OCI-LY3 (cell line): ENCODE measurements around the gene ACSS1.

Experiments
- H2AFZ ChIP-seq: fragments of 200-600, 300-600 bp; shearing (Covaris generic); 2 replicates; pipeline ENCODE4 v1.6.0; 2014; ENCODE audit warnings: antibody characterized with exemption, low read depth, low read length
- H3K27ac ChIP-seq: fragments of 200-600, 300-600 bp; sonication (generic); 2 replicates; pipeline ENCODE4 v1.5.1; 2014; ENCODE audit warnings: mild to moderate bottlenecking, low read length, moderate library complexity, mixed read lengths
- H3K27me3 ChIP-seq: fragments of 200-600, 300-600 bp; sonication (generic); 2 replicates; pipeline ENCODE4 v1.6.1; 2014; ENCODE audit warnings: low read depth, low read length, mixed read lengths
- H3K36me3 ChIP-seq: fragments of 200-600, 300-600 bp; sonication (generic); replicated peaks from 2 replicates; pipeline ENCODE3; 2014; ENCODE audit warnings: low read depth, low read length, mixed read lengths
- H3K4me1 ChIP-seq: fragments of 300-600, 200-600 bp; sonication (generic); 2 replicates; pipeline ENCODE4 v1.6.1; 2014; ENCODE audit warnings: low read length, mixed read lengths
- H3K4me2 ChIP-seq: fragments of 200-600, 300-600 bp; sonication (generic); 2 replicates; pipeline ENCODE4 v1.6.1; 2014; ENCODE audit warnings: low read length, mixed read lengths
- H3K4me3 ChIP-seq: fragments of 300-600, 200-600 bp; sonication (generic); 2 replicates; pipeline ENCODE4 v1.5.1; 2014; ENCODE audit warnings: antibody characterized with exemption, mild to moderate bottlenecking, low read length, moderate library complexity
- H3K79me2 ChIP-seq: fragments of 300-600, 200-600 bp; shearing (Covaris generic); 2 replicates; pipeline ENCODE4 v1.6.1; 2014; ENCODE audit warnings: mild to moderate bottlenecking, low read length, mixed read lengths
- H3K9ac ChIP-seq: fragments of 300-600, 200-600 bp; shearing (Covaris generic); 2 replicates; pipeline ENCODE4 v1.6.0; 2014; ENCODE audit warnings: mild to moderate bottlenecking, low read length, moderate library complexity
- H3K9me3 ChIP-seq: fragments of 200-600, 300-600 bp; shearing (Covaris generic); 2 replicates; pipeline ENCODE4 v1.6.1; 2014; ENCODE audit warnings: low read length, mixed read lengths; ENCODE audit not compliant: insufficient read depth
- H4K20me1 ChIP-seq: fragments of 200-600, 300-600 bp; sonication (generic); 2 replicates; pipeline ENCODE4 v1.6.1; 2016; ENCODE audit warnings: low read length, mixed read lengths; ENCODE audit not compliant: insufficient read depth
- CTCF ChIP-seq: fragments of 200-600, 300-600 bp; sonication (generic); IDR thresholded peaks from 2 replicates; pipeline ENCODE4 v1.5.1; 2014; ENCODE audit warnings: antibody characterized with exemption, low read length, low read depth
- EZH2phosphoT487 ChIP-seq: fragments of 200-600 bp; shearing (Covaris generic); IDR thresholded peaks from 2 replicates; pipeline ENCODE4 v1.6.1; 2018; ENCODE audit warnings: antibody characterized with exemption, mixed run types, low read depth

The ACSS1 gene

GRCh38 chr20:25021336-25021735 lies 36.6 kb downstream of the ACSS1 start:
- Histone ChIP-seq H3K36me3 (no peaks in the 10 kb centered on the region), H3K4me3 (no peak overlapping the region), H3K27ac (no peak overlapping the region)

GRCh38 chr20:25020901-25021301 lies 37.0 kb downstream of the ACSS1 start:
- Histone ChIP-seq H3K4me1 (no peaks in the 10 kb centered on the region), H3K4me2 (no peak overlapping the region), H4K20me1 (no peaks in the 10 kb centered on the region), H3K9me3 (no peaks in the 10 kb centered on the region), H2AFZ (no peak overlapping the region), H3K4me3 (no peak overlapping the region), H3K79me2 (no peaks in the 10 kb centered on the region), H3K9ac (no peak overlapping the region), H3K27ac (no peak overlapping the region), H3K27me3 (no peaks in the 10 kb centered on the region), H3K36me3 (no peaks in the 10 kb centered on the region)
- TF ChIP-seq CTCF (no peak), EZH2phosphoT487 (no peak)

More at GRCh38 chr20:25021336-25021735, 36.6 kb downstream of the ACSS1 start:
- no peak overlapping the region for H3K9ac ChIP-seq
- H2AFZ ChIP-seq = no peak overlapping the region
- no peaks in the 10 kb centered on the region for H4K20me1 ChIP-seq
- no peaks in the 10 kb centered on the region for H3K27me3 ChIP-seq
- no peak overlapping the region for H3K4me2 ChIP-seq
- no peaks in the 10 kb centered on the region for H3K79me2 ChIP-seq
- no peaks in the 10 kb centered on the region for H3K4me1 ChIP-seq
- H3K9me3 ChIP-seq = no peaks in the 10 kb centered on the region
- TF ChIP-seq CTCF (no peak), EZH2phosphoT487 (no peak)

DNA sequence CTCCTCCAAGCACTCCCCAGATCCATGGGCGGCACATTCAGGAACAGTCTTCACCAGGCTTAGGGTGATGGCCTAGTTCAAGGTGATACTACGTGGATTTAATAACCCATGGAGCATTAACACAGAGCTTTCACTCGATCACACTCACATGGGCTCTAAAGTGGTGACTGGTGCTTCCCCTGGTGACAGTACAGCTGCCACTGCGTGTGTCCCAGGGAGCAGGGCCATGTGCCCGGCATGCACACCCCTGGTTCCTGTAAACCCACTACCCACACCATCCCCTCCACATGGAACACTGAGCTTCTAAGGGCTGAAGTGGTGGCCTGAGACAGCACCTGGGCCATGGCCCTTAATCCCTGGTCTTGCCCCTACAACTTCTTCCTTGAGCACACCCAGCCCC lies 37.6 kb downstream of the ACSS1 start:
- no peak overlapping the region for H2AFZ ChIP-seq
- no peaks in the 10 kb centered on the region for H3K27me3 ChIP-seq
- no peaks in the 10 kb centered on the region for H3K9me3 ChIP-seq
- no peak overlapping the region for H3K9ac ChIP-seq
- H3K4me3 ChIP-seq = no peak overlapping the region
- no peak overlapping the region for H3K27ac ChIP-seq
- H3K79me2 ChIP-seq = no peaks in the 10 kb centered on the region
- TF ChIP-seq EZH2phosphoT487 (no peak), CTCF (no peak)
- no peaks in the 10 kb centered on the region for H4K20me1 ChIP-seq
- H3K4me1 ChIP-seq = no peaks in the 10 kb centered on the region
- no peak overlapping the region for H3K4me2 ChIP-seq
- H3K36me3 ChIP-seq = no peaks in the 10 kb centered on the region

GRCh38 chr20:25019381-25020155 lies 38.4 kb downstream of the ACSS1 start:
- Histone ChIP-seq H3K79me2 (no peaks in the 10 kb centered on the region), H3K4me2 (no peak overlapping the region), H3K36me3 (no peaks in the 10 kb centered on the region), H3K9me3 (no peaks in the 10 kb centered on the region), H3K4me1 (no peaks in the 10 kb centered on the region), H3K4me3 (no peak overlapping the region), H3K27me3 (no peaks in the 10 kb centered on the region), H2AFZ (no peak overlapping the region), H4K20me1 (no peaks in the 10 kb centered on the region), H3K27ac (no peak overlapping the region), H3K9ac (no peak overlapping the region)
- TF ChIP-seq CTCF (no peak), EZH2phosphoT487 (no peak)
